ENCODE results near the gene FAM167B. TPM values are rescaled to one million over a fixed set of nuclear protein-coding genes. Genes with fewer than 3 reads are reported as not detected.

FAM167B gene
- total RNA-seq, result under 1 TPM; 0.78 to 0.90 TPM

GRCh38 chr1:32246888-32247273 is at the start of gene FAM167B:
Gene FAM167B, plus strand, starts transcription at chr1:32247222. Its CDS starts 200 bp downstream, at chr1:32247422.
- Mint-ChIP-seq H3K4me3 (peak within 1 kb of the TSS; percentile 63), H3K27me3 (ENCODE audit: low read depth) (no peaks in the 10 kb centered on the region), H3K9me3 (ENCODE audit: insufficient read depth) (no peaks in the 10 kb centered on the region), H3K36me3 (ENCODE audit: low read depth) (peaks cover 10% of the 10 kb centered on the region), H3K27ac (peak within 1 kb of the TSS; percentile 95), H3K4me1 (ENCODE audit: low read depth) (peaks cover 57% of the 10 kb centered on the region)
- no peak for DNase-seq
- POLR2A ChIA-PET, result interaction anchor here (1.7 kb wide), 1 partner anchor 67 kb away, joined by 4 read pairs; the partner anchor contains the start of gene TXLNA
- ATAC-seq, result no peak
- CTCF ChIA-PET, result interaction anchor here (0.7 to 4.9 kb wide), 11 partner anchors 9 to 136 kb away, joined by 3 to 58 read pairs (median 9); partner anchors contain the start of genes EIF3I, HDAC1 and TMEM234

- Mint-ChIP-seq H3K27me3 (ENCODE audit: low read depth) (no peaks in the 10 kb centered on the region), H3K9me3 (ENCODE audit: insufficient read depth) (no peaks in the 10 kb centered on the region), H3K36me3 (ENCODE audit: low read depth) (peaks cover 65% of the 10 kb centered on the region), H3K4me1 (ENCODE audit: low read depth) (peaks cover 81% of the 10 kb centered on the region), H3K4me3 (no peak overlapping the region), H3K27ac (peak overlapping the region; percentile 58)
- no peak for DNase-seq
- no peak for ATAC-seq
- ChIA-PET POLR2A (interaction anchor here (0.7 to 1.9 kb wide), 4 partner anchors 13 to 449 kb away, joined by 3 to 7 read pairs (median 4); no protein-coding TSS in a partner anchor), CTCF (interaction anchor here (0.7 to 8.0 kb wide), 5 partner anchors 8 to 435 kb away, joined by 3 to 52 read pairs (median 4); partner anchors contain the start of genes IQCC and LCK)
Measured at GRCh38 chr1:32197837-32198236, 49.2 kb upstream of the FAM167B start.

DNA sequence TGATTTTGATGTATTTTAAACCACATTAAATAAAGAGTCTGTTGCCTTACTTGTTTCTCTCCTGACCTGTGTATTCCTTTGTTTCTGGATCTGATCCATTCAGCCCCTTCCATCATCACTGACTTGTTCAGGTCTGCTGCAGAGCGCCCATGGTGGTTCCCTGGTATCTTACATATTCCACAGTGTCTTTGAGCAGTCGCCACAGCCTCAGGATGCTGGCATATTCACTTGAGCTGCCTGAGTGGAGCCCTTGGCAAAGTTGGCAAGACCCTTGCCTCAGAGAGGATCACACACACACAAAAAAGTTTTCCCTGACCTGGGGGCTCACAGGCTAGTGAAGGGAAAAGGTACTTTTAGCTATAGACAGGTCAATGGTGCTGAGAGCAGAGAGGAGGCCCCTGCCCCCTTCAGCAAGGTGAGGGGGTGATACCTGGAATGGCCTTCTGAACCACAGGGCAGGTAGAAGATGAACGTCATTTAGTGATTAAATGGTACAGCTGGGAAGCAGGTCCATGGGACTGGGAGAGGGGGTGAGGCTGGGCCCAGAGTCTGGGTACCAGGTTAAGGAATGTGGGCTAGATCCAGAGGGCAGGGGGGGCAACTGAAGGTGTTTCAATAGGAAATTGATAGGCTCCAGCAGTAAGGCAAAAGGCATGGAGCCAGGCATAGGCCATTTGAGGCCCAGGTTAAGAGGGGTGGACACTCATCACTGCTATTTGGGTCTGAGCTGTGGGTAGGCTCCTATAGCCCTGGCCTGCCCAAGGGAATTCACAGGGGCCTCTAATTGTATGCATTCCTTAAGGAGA is 48.6 kb upstream of the FAM167B start:
- Mint-ChIP-seq H3K27me3 (ENCODE audit: low read depth) (no peaks in the 10 kb centered on the region), H3K27ac (peak overlapping the region; percentile 58), H3K9me3 (ENCODE audit: insufficient read depth) (no peaks in the 10 kb centered on the region), H3K36me3 (ENCODE audit: low read depth) (peaks cover 62% of the 10 kb centered on the region), H3K4me3 (no peak overlapping the region), H3K4me1 (ENCODE audit: low read depth) (peaks cover 79% of the 10 kb centered on the region)
- POLR2A ChIA-PET, result interaction anchor here (0.7 to 1.9 kb wide), 3 partner anchors 14 to 450 kb away, joined by 3 to 7 read pairs (median 4); no protein-coding TSS in a partner anchor
- CTCF ChIA-PET, result interaction anchor here (0.7 to 8.0 kb wide), 3 partner anchors 17 to 52 kb away, joined by 3 to 52 read pairs (median 4); partner anchors contain the start of gene LCK
- DNase-seq (no peak), ATAC-seq (no peak)

DNA sequence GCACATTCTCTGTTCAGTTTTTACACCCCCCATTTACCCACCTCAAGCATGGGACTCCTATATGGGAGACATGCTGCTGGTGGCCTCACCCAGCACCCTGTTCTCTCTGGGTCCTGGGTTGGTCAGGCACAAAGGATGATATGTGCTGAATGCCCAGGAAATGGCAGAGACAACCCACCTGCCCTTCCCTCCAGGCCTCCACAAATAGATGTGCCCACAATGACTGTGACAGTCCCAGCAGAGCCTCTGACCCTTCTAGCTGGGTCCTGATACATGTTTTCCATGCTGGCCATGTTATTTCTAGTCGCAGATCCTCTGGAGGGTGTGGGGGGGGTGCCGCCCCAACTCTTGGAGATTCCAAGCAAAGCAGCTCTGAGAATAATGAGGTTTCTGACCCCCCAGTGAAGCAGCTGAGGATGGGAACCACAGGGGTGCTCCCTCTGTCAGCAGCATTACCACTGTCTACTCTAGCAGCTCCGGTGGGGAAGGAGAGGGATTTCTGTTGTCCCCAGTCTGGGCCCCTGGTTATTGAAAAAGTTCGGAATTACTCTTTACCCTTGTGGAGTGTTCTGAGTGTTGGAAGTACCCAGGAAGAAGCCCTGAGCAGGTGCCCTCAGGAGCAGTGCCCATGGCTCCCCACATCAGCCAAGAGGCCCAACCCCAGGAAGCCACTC is 47.8 kb upstream of the FAM167B start:
- no peak for ATAC-seq
- H3K27ac Mint-ChIP-seq, result peak overlapping the region; percentile 9
- POLR2A ChIA-PET, result interaction anchor here (0.8 to 2.9 kb wide), 4 partner anchors 16 to 127 kb away, joined by 3 to 20 read pairs (median 6); partner anchors contain the start of genes LCK and TXLNA

DNA sequence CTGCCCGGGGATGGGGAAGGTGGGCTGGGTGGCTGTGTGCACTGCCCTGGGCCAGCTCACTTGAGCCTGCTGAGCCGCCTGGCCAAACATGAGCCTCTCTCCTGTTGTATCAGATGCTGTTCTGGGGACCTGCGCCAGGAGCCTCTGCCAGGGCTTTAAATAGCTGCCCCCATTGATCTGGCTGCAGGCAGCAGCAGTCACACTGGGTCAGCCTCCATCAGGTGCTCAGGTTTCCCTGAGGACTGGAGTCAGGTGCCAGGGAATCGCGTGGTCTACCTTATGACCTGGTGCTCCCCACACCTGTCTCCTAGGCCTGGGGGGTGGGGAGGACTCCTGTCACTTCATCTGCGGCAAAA is 47.3 kb upstream of the FAM167B start:
- peaks cover 62% of the 10 kb centered on the region for H3K36me3 Mint-ChIP-seq (ENCODE audit: low read depth)
- peak overlapping the region; percentile 76 for H3K27ac Mint-ChIP-seq
- peak overlapping the region; percentile 92 for H3K4me3 Mint-ChIP-seq
- H3K4me1 Mint-ChIP-seq (ENCODE audit: low read depth), result peaks cover 78% of the 10 kb centered on the region
- H3K9me3 Mint-ChIP-seq (ENCODE audit: insufficient read depth), result no peaks in the 10 kb centered on the region
- DNase-seq, result no peak
- POLR2A ChIA-PET, result interaction anchor here (0.8 to 2.9 kb wide), 7 partner anchors 10 to 128 kb away, joined by 3 to 20 read pairs (median 6); partner anchors contain the start of genes LCK and TXLNA
- CTCF ChIA-PET, result interaction anchor here (1.4 to 8.0 kb wide), 6 partner anchors 8 to 91 kb away, joined by 3 to 52 read pairs (median 6); partner anchors contain the start of gene TXLNA
- no peak for ATAC-seq
- H3K27me3 Mint-ChIP-seq (ENCODE audit: low read depth), result no peaks in the 10 kb centered on the region

More for the DNA sequence above, 47.8 kb upstream of the FAM167B start:
- CTCF ChIA-PET, result interaction anchor here (2.2 to 8.0 kb wide), 3 partner anchors 16 to 49 kb away, joined by 6 to 52 read pairs (median 13); partner anchors contain the start of gene TXLNA
- DNase-seq, result no peak
- peaks cover 63% of the 10 kb centered on the region for H3K36me3 Mint-ChIP-seq (ENCODE audit: low read depth)
- H3K4me1 Mint-ChIP-seq (ENCODE audit: low read depth), result peaks cover 80% of the 10 kb centered on the region
- H3K27me3 Mint-ChIP-seq (ENCODE audit: low read depth), result no peaks in the 10 kb centered on the region
- H3K9me3 Mint-ChIP-seq (ENCODE audit: insufficient read depth), result no peaks in the 10 kb centered on the region
- no peak overlapping the region for H3K4me3 Mint-ChIP-seq

DNA sequence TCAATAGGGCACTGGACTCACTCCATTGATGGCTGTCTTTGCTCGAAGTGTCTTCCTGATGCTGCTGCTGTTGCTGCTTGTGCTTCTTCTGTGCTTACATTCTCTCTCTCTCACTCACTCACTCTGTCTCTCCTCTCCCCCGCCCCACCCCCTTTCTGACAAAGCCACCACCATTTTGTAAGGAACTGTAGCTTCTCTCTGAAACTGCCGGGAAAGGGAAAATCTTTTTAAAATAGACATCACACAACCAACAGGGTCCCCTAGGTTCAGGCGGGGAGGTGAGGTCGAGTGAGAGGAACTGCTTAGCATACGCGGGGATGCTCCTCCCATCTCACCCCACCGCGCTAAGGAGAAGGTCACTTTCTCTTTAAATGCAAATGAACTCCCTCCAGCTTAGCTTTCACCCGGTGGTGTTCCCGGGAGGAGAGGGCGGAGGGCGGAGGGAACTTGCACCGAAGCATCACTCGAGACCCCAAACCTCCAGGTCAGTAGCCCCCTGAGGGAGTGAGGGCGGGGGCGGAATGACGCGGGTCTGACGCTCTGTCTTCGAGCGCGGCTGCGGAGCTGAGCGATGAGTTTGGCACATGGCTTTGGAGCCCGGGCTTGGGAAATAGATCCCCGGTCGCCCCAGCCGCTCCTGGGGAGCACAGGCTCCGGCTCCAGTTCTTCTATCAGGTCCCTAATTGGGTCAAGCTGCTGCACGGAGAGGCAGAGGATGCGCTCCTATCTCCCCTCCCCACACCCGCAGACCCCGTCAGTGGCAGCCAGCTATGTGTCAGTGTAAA is 46.6 kb upstream of the FAM167B start, which contains the start of gene CCDC28B:
CCDC28B (plus strand) TSS at position 370 of the 785 bp plus-strand sequence. CDS start 1,341 bp downstream, outside the sequence.
- Mint-ChIP-seq H3K27me3 (ENCODE audit: low read depth) (no peaks in the 10 kb centered on the region), H3K4me3 (peak within 1 kb of the TSS; percentile 92), H3K9me3 (ENCODE audit: insufficient read depth) (no peaks in the 10 kb centered on the region), H3K36me3 (ENCODE audit: low read depth) (peaks cover 55% of the 10 kb centered on the region), H3K27ac (peak within 1 kb of the TSS; percentile 76), H3K4me1 (ENCODE audit: low read depth) (peaks cover 78% of the 10 kb centered on the region)
- POLR2A ChIA-PET, result interaction anchor here (0.6 to 2.9 kb wide), 11 partner anchors 9 to 194 kb away, joined by 3 to 20 read pairs (median 5); partner anchors contain the start of genes BSDC1, LCK and TXLNA
- CTCF ChIA-PET, result interaction anchor here (0.7 to 8.0 kb wide), 9 partner anchors 8 to 90 kb away, joined by 3 to 52 read pairs (median 4); partner anchors contain the start of genes LCK and TXLNA
- DNase-seq (peak; percentile 72), ATAC-seq (peak; percentile 55)

DNA sequence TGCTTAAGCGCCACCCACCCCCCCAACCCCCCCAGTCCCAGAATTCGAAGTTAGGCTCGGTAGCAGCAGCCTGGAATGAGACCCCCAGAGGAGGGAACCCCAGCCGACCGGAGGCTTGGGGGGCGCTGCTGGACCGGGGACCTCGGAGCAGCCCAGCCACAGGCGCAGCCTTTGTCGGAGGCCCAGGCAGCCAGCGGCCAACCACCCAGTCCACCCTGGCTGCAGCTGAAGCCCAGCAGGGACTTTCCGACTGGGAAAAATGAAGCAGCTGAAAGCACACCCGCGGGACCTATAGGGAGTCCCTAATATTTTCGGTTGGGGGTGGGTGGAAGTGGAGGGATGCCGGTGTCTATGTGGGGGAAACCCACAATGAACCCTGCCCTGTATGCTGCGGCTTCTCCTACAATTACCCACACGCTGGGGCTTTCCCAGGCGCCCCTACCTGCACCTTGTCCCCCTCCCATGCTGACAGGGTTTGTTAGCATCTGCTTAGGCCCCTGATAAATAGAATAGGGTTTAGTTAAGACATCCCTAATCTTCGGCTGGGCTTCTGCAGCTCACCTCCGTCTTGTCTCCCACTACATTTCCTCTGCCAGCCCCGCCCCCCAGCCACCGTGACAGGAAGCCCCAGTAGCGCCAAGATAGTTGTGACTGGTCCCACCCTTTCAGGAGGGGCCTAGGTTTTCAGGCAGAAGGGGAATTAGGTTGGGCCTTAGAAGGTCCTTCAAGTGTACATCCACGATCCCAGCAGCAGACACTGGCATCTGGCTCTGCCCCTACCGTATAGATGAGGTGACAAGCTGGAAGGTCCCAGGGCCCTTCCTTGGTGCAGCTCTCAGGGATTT is 45.8 kb upstream of the FAM167B start:
- H3K27me3 Mint-ChIP-seq (ENCODE audit: low read depth), result no peaks in the 10 kb centered on the region
- H3K27ac Mint-ChIP-seq, result peak overlapping the region; percentile 76
- peaks cover 76% of the 10 kb centered on the region for H3K4me1 Mint-ChIP-seq (ENCODE audit: low read depth)
- H3K36me3 Mint-ChIP-seq (ENCODE audit: low read depth), result peaks cover 48% of the 10 kb centered on the region
- CTCF ChIA-PET, result interaction anchor here (0.7 to 8.0 kb wide), 10 partner anchors 9 to 90 kb away, joined by 3 to 52 read pairs (median 4); partner anchors contain the start of genes LCK and TXLNA
- H3K4me3 Mint-ChIP-seq, result peak overlapping the region; percentile 92
- H3K9me3 Mint-ChIP-seq (ENCODE audit: insufficient read depth), result no peaks in the 10 kb centered on the region
- POLR2A ChIA-PET, result interaction anchor here (0.7 to 2.9 kb wide), 11 partner anchors 9 to 193 kb away, joined by 3 to 20 read pairs (median 5); partner anchors contain the start of genes BSDC1, LCK, TMEM39B and TXLNA
- peak; percentile 92 for DNase-seq
- peak; percentile 62 for ATAC-seq

GRCh38 chr1:32204943-32205361 is 42.1 kb upstream of the FAM167B start:
- H3K4me3 Mint-ChIP-seq, result peak overlapping the region; percentile 88
- ATAC-seq, result no peak
- H3K4me1 Mint-ChIP-seq (ENCODE audit: low read depth), result peaks cover 53% of the 10 kb centered on the region
- no peaks in the 10 kb centered on the region for H3K9me3 Mint-ChIP-seq (ENCODE audit: insufficient read depth)
- H3K27ac Mint-ChIP-seq, result no peak overlapping the region
- peaks cover 39% of the 10 kb centered on the region for H3K36me3 Mint-ChIP-seq (ENCODE audit: low read depth)
- ChIA-PET POLR2A (interaction anchor here (0.7 to 3.8 kb wide), 4 partner anchors 11 to 147 kb away, joined by 3 to 22 read pairs (median 6); partner anchors contain the start of genes MARCKSL1 and TXLNA), CTCF (interaction anchor here (0.8 to 4.3 kb wide), 5 partner anchors 8 to 96 kb away, joined by 3 to 47 read pairs (median 4); no protein-coding TSS in a partner anchor)
- H3K27me3 Mint-ChIP-seq (ENCODE audit: low read depth), result no peaks in the 10 kb centered on the region
- DNase-seq, result no peak

- peak within 1 kb of the TSS; percentile 86 for H3K27ac Mint-ChIP-seq
- ATAC-seq, result peak; percentile 79
- peaks cover 49% of the 10 kb centered on the region for H3K4me1 Mint-ChIP-seq (ENCODE audit: low read depth)
- H3K9me3 Mint-ChIP-seq (ENCODE audit: insufficient read depth), result no peaks in the 10 kb centered on the region
- DNase-seq, result peak; percentile 88
- ChIA-PET CTCF (interaction anchor here (0.9 to 4.3 kb wide), 6 partner anchors 9 to 208 kb away, joined by 3 to 47 read pairs (median 4); no protein-coding TSS in a partner anchor), POLR2A (interaction anchor here (0.6 to 3.8 kb wide), 14 partner anchors 10 to 419 kb away, joined by 3 to 22 read pairs (median 3); partner anchors contain the start of genes BSDC1, MARCKSL1 and TXLNA)
- H3K36me3 Mint-ChIP-seq (ENCODE audit: low read depth), result peaks cover 39% of the 10 kb centered on the region
- H3K4me3 Mint-ChIP-seq, result peak within 1 kb of the TSS; percentile 88
- H3K27me3 Mint-ChIP-seq (ENCODE audit: low read depth), result no peaks in the 10 kb centered on the region
Measured at GRCh38 chr1:32205401-32206370, 41.3 kb upstream of the FAM167B start, which contains the start of gene IQCC. Gene IQCC, plus strand, starts transcription at chr1:32205671. Its CDS starts 11 bp downstream, at chr1:32205682.
